IMR-90 (cell line): ENCODE measurements around the gene HDAC9. TPM values are rescaled to one million over a fixed set of nuclear protein-coding genes. Genes with fewer than 3 reads are reported as not detected.

Experiments
- ATAC-seq: fragments of 200-7000 bp; cut with Tn5 transposase; 2 replicates; pipeline ENCODE4 v1.9.1; 2020; ENCODE audit warnings: low read depth, mild to moderate bottlenecking, moderate library complexity
- BruUV-seq: library from RNA; stranded (reverse); fragments of 400-500 nt; replicated peaks from 2 replicates; lab custom pipeline; 2021; lab: Mats Ljungman, UMichigan
- CTCF ChIA-PET: fragments of 300-600 bp; formaldehyde crosslinking; extraction: SDS; loops from one replicate; lab custom pipeline; 2021; ENCODE audit warnings: antibody characterized with exemption; lab: Yijun Ruan, JAX
- POLR2A ChIA-PET: fragments of 300-600 bp; sonication (Branson Sonifier 250); formaldehyde crosslinking; loops from one replicate; lab custom pipeline; 2022; ENCODE audit warnings: antibody characterized with exemption; ENCODE audit not compliant: unreplicated experiment; lab: Charles Lee
- DNase-seq: peaks from one replicate; pipeline ENCODE4 v3.0.0; 2013
- H2AFZ ChIP-seq: replicated peaks from 2 replicates; pipeline ENCODE3; 2013; ENCODE audit warnings: low read length, mild to moderate bottlenecking; ENCODE audit not compliant: poor library complexity
- H2AK5ac ChIP-seq: 2 replicates; pipeline ENCODE4 v1.6.1; 2013; ENCODE audit warnings: low read depth, low read length, inconsistent platforms
- H2AK9ac ChIP-seq: replicated peaks from 2 replicates; pipeline ENCODE3; 2013; ENCODE audit warnings: mild to moderate bottlenecking, low read depth, low read length, moderate library complexity; ENCODE audit not compliant: poor library complexity
- H2BK120ac ChIP-seq: 2 replicates; pipeline ENCODE4 v1.6.1; 2013; ENCODE audit warnings: low read depth, low read length, inconsistent platforms
- H2BK15ac ChIP-seq: 3 replicates; pipeline ENCODE4 v1.6.1; 2013; ENCODE audit warnings: low read depth, low read length, inconsistent platforms
- H2BK20ac ChIP-seq: 2 replicates; pipeline ENCODE4 v1.6.1; 2013; ENCODE audit warnings: low read depth, mild to moderate bottlenecking, inconsistent platforms, low read length, moderate library complexity
- H2BK5ac ChIP-seq: 2 replicates; pipeline ENCODE4 v1.6.1; 2013; ENCODE audit warnings: mild to moderate bottlenecking, low read depth, low read length, inconsistent platforms; ENCODE audit not compliant: poor library complexity, severe bottlenecking
- H3K14ac ChIP-seq: replicated peaks from 2 replicates; pipeline ENCODE4 v1.6.1; 2013; ENCODE audit warnings: low read depth, low read length, inconsistent platforms
- H3K18ac ChIP-seq: 2 replicates; pipeline ENCODE4 v1.6.1; 2013; ENCODE audit warnings: low read depth, low read length, control low read depth
- H3K23ac ChIP-seq: 2 replicates; pipeline ENCODE4 v1.6.1; 2013; ENCODE audit warnings: low read depth, low read length, inconsistent platforms
- H3K27ac ChIP-seq: 2 replicates; pipeline ENCODE4 v1.5.1; 2013; ENCODE audit warnings: mild to moderate bottlenecking, control low read depth, low read length; ENCODE audit not compliant: insufficient read depth
- H3K27me3 ChIP-seq: 2 replicates; pipeline ENCODE4 v1.6.1; 2013; ENCODE audit warnings: low read length; ENCODE audit not compliant: control insufficient read depth, insufficient read depth
- H3K36me3 ChIP-seq: 2 replicates; pipeline ENCODE4 v1.6.1; 2013; ENCODE audit warnings: low read length, mixed read lengths; ENCODE audit not compliant: control insufficient read depth, insufficient read depth
- H3K4ac ChIP-seq: 2 replicates; pipeline ENCODE4 v1.6.1; 2013; ENCODE audit warnings: low read depth, low read length, inconsistent platforms
- H3K4me1 ChIP-seq: 2 replicates; pipeline ENCODE4 v1.6.1; 2013; ENCODE audit warnings: low read length, mixed read lengths; ENCODE audit not compliant: control insufficient read depth, insufficient read depth
- H3K4me2 ChIP-seq: 2 replicates; pipeline ENCODE4 v1.6.1; 2013; ENCODE audit warnings: low read depth, mild to moderate bottlenecking, control low read depth, low read length, moderate library complexity
- H3K4me3 ChIP-seq: 2 replicates; pipeline ENCODE4 v1.5.1; 2013; ENCODE audit warnings: low read depth, mild to moderate bottlenecking, control low read depth, low read length, moderate library complexity; ENCODE audit not compliant: insufficient read depth
- H3K56ac ChIP-seq: 2 replicates; pipeline ENCODE4 v1.6.1; 2013; ENCODE audit warnings: low read length, inconsistent platforms; ENCODE audit not compliant: insufficient read depth; ENCODE audit errors: extremely low read depth
- H3K79me1 ChIP-seq, 2 experiments: 2 replicates each; pipeline ENCODE4 v1.6.1; 2013; ENCODE audit warnings: low read length in 2 of 2, inconsistent platforms in 1 of 2, low read depth in 1 of 2
- H3K9ac ChIP-seq: 2 replicates; pipeline ENCODE4 v1.6.1; 2013; ENCODE audit warnings: low read depth, low read length, control low read depth
- H3K9me1 ChIP-seq: 2 replicates; pipeline ENCODE4 v1.6.1; 2013; ENCODE audit warnings: low read length, inconsistent platforms; ENCODE audit not compliant: insufficient read depth
- H3K9me3 ChIP-seq: 2 replicates; pipeline ENCODE4 v1.6.1; 2013; ENCODE audit warnings: low read length; ENCODE audit not compliant: control insufficient read depth, insufficient read depth
- H4K20me1 ChIP-seq: 2 replicates; pipeline ENCODE4 v1.6.1; 2013; ENCODE audit warnings: low read length, inconsistent platforms; ENCODE audit not compliant: insufficient read depth
- H4K5ac ChIP-seq: 2 replicates; pipeline ENCODE4 v1.6.1; 2013; ENCODE audit warnings: mild to moderate bottlenecking, low read depth, low read length, control low read depth
- H4K8ac ChIP-seq, 2 experiments: 2 replicates each; pipeline ENCODE4 v1.6.1; 2013; ENCODE audit warnings: low read depth in 2 of 2, low read length in 2 of 2, control low read depth in 1 of 2, inconsistent platforms in 1 of 2
- H4K91ac ChIP-seq: 2 replicates; pipeline ENCODE4 v1.6.1; 2013; ENCODE audit warnings: low read depth, low read length, inconsistent platforms; ENCODE audit not compliant: insufficient read depth
- MAZ ChIP-seq: IDR thresholded peaks from 2 replicates; pipeline ENCODE4 v1.6.1; 2012; ENCODE audit warnings: low read depth, mild to moderate bottlenecking, low read length, improper control_type of control experiment, moderate library complexity, borderline replicate concordance
- RFX5 ChIP-seq: IDR thresholded peaks from 2 replicates; pipeline ENCODE4 v1.8.0; 2012; ENCODE audit warnings: low read depth, mild to moderate bottlenecking, low read length, moderate library complexity
- WGBS, 2 experiments: methylation state at CpG; one replicate each; pipeline versions ENCODE4 v1.1.5 to v1.1.7; 2013; ENCODE audit warnings: missing lambda C conversion rate in 2 of 2; ENCODE audit not compliant: insufficient read length in 1 of 2; ENCODE audit errors: extremely low coverage in 2 of 2; 5-methylcytosine and 5-hydroxymethylcytosine counted together
- dilution Hi-C: fragments of 300-500 bp; cut with HindIII; formaldehyde crosslinking; loops from one replicate; pipeline ENCODE4 v1.14.3; 2018; ENCODE audit warnings: low sequenced_read_pairs; ENCODE audit not compliant: unreplicated experiment
- in situ Hi-C: fragments of 300-500 bp; cut with MboI; formaldehyde crosslinking; loops from 3 replicates; pipeline ENCODE4 v1.14.3; 2019; ENCODE audit warnings: low sequenced_read_pairs, inconsistent platforms, mixed read lengths
- intact Hi-C: fragments of 100-400 bp; cut with micrococcal nuclease; formaldehyde crosslinking; loops from 2 replicates; pipeline ENCODE4 v1.10.0; 2022
- polyA plus RNA-seq, 3 experiments: library from polyadenylated mRNA; depleted of rRNA; stranded (reverse); fragments of >200 nt; gene quantifications; 2 replicates each; pipeline ENCODE4 v1.2.3, GENCODE V29; 2012; ENCODE audit warnings: low replicate concordance in 1 of 3
- total RNA-seq: library from RNA; depleted of rRNA; stranded (reverse); fragments of >200 nt; gene quantifications from 2 replicates; pipeline ENCODE4 v1.2.3, GENCODE V29; 2012

The HDAC9 gene
- total and polyA plus RNA-seq, 2 of the 4 experiments (the other 2 are of a cell fraction) = 4.3 to 24.7 TPM

- Histone ChIP-seq H2BK20ac (no peak overlapping the region), H3K56ac (no peak overlapping the region), H4K8ac (no peak overlapping the region), H2BK120ac (no peak overlapping the region), H3K9me3 (no peaks in the 10 kb centered on the region), H2AK9ac (no peak overlapping the region), H3K4ac (no peak overlapping the region), H3K79me1 (no peaks in the 10 kb centered on the region), H2AFZ (no peak overlapping the region), H3K23ac (no peak overlapping the region), H4K5ac (no peak overlapping the region), H3K9me1 (no peaks in the 10 kb centered on the region), H4K91ac (no peak overlapping the region), H3K27ac (no peak overlapping the region), H4K20me1 (no peaks in the 10 kb centered on the region), H3K27me3 (no peaks in the 10 kb centered on the region), H3K14ac (no peak overlapping the region), H2BK15ac (no peak overlapping the region), H3K4me3 (no peak overlapping the region), H2AK5ac (no peak overlapping the region), H3K9ac (no peak overlapping the region), H3K18ac (no peak overlapping the region), H3K36me3 (no peaks in the 10 kb centered on the region), H3K4me2 (no peak overlapping the region), H2BK5ac (no peak overlapping the region), H3K4me1 (no peaks in the 10 kb centered on the region; the same call in 1 of the 2 replicates)
- dilution Hi-C loops = no loop called here
- TF ChIP-seq RFX5 = no peak
- no peak for TF ChIP-seq MAZ
- intact Hi-C loops = no loop called here
- ChIA-PET CTCF (interaction anchor here (0.6 kb wide), 1 partner anchor 632 kb away, joined by 4 read pairs; no protein-coding TSS in a partner anchor), POLR2A (no interaction called here)
- DNase-seq (no peak), ATAC-seq (no peak)
- no CpG with 5 or more reads among the region's 1 CpG for WGBS, 2 experiments
- BruUV-seq = no TSS peak
- in situ Hi-C loops = no loop called here
These were observed 304.4 kb downstream of the HDAC9 start for GRCh38 chr7:18799899-18800298.
